Stimulated activated CD4-positive, alpha-beta T cell treated with anti-CD3 and anti-CD28 coated beads, Interleukin-12 subunit alpha, Interleukin-12 subunit beta, amount 100 ng/mL, for 48 hours (primary cell): ENCODE results near the gene DNAJB5.
"Not testable (repeated sequence)": the region's sequence is repeated elsewhere in the genome, so short reads cannot be mapped to it uniquely, and the experiment has no call there.

Experiments
- DNase-seq, 3 donors: peaks; one replicate each; pipeline ENCODE4 v3.0.0-alpha.2; 2020; ENCODE audit warnings: low read depth in 2 of 3, low spot score in 1 of 3

The DNAJB5 gene

DNA sequence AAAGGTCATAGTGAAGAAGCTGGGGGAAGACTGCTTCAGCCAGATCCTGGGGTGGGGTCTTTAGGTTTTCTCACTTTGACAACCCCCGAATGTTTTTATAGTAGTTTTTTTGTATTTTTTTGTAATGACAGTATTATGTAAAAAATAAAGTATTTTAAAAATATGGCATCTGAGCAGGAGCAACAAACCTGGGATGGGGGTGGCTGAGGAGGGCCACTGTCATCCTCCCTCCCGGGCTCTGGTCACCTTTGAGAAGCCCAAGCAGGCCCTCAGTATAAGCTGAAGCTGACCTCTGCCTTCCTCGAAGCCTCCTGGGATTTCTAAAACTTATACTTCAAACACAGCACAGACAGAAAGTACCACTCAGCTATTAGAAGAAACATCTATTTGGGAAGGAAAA is 8.7 kb downstream of the DNAJB5 start:
- no peak for DNase-seq

DNA sequence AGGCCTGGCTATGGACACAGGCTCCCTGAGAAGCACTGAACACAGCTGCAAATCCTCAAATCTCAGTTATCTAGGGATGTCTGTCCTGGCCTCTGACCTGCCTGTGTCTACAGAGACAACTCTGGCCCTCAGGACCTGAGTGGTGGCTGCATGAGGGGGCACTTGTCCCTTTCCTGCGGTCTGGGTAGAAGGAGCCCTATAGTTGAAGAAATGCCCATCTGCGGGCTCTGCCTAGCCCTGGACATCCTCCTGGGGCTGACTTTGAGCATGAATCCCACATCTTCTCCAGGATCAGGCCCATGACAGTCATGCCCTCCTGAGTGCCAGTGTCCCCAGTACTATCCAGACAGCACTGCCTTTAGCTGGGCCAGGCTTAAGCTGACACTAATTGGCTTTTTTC is 10.0 kb downstream of the DNAJB5 start:
- no peak for DNase-seq

- no peak for DNase-seq
These were observed 11.2 kb downstream of the DNAJB5 start for GRCh38 chr9:35000535-35001284.

DNA sequence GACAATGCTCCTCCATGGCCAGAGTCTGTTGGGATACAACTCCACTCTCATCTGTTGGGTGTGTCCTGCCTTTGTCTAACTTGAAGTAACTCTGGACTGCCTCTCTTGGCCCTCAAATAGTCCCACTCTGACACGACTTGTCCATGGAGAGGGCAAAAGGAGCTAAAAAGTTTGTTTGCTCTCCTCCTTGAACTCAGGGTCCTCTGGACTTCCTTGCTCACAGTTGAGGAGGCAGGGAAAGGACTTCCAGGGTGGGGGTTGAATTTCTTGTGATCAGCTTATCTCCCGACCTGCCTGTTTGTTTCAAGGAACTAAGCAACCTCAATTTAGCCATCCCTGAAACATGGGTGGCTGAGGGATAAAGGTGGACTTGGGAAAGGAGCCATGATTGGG is 11.7 kb downstream of the DNAJB5 start:
- no peak for DNase-seq

- no peak for DNase-seq
These were observed 12.4 kb downstream of the DNAJB5 start for GRCh38 chr9:35001803-35002502.

GRCh38 chr9:35002623-35003022 is 13.1 kb downstream of the DNAJB5 start:
- no peak for DNase-seq

GRCh38 chr9:35004299-35004698 is 14.8 kb downstream of the DNAJB5 start:
- not testable (repeated sequence) for DNase-seq

DNA sequence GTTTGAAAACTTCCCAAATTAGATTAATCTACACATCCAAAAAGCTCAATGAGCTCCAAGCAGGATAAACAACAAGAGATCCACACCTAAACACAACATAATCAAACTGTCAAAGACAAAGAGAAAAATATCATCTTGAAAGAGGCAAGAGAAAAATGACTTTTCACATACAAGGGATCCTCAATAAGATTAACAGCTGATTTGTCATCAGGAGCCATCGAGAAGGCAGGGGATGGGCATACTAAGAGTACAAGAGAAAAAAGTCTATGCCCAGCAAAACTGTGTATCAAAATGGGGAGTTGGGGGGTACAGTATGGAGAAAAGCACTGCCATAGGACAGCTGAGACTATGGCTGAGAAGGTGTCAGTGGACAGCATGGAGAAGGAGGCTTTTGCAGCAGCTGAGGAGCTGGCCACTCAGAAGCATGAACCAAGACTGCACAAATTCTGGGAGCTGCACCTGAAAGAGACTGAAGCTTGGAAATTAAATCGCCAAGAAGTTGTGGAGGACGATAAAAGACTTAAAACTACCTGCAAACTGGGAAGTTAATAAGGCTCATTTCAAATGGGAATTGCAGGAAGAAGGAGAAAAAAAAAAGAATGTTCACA is 20.9 kb downstream of the DNAJB5 start:
- no peak for DNase-seq

DNA sequence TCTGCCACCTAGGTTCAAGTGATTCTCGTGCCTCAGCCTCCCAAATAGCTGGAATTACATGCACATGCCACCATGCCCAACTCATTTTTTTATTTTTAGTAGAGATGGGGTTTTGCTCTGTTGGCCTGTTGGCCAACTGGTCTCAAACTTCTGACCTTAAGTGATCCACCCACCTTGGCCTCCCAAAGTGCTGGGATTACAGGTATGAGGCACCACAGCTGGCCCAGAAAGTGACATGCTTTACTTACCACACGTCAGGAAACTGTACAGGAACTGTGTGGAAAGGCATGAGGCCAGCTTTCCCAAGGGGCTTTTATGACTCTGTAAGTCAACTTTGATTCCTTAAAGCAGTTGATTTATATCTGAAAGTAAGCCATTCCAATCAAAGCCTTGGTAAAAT is 25.0 kb downstream of the DNAJB5 start:
- no peak for DNase-seq

- DNase-seq = not testable (repeated sequence)
These were observed 33.9 kb downstream of the DNAJB5 start for GRCh38 chr9:35023443-35023842.

GRCh38 chr9:35026671-35027070 is 37.1 kb downstream of the DNAJB5 start:
- DNase-seq = no peak

DNA sequence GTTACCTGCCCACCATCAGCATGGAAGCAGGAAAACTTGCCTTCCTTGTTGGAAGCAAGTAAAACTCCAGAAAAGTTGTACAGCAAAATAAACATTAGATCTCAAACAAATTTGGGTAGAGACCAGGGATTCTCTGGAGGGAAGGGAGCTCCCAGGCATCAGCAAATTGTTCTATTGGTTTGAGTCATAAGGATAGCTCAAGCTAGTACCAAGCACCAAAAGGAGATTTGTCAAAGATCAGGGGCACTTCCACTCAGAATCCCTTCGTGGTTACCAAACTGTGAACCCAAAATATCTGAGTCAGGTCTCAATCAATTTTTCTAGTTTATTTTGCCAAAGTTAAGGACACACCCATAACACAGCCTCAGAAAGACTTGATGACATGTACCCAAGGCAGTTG is 37.8 kb downstream of the DNAJB5 start:
- DNase-seq = no peak

DNA sequence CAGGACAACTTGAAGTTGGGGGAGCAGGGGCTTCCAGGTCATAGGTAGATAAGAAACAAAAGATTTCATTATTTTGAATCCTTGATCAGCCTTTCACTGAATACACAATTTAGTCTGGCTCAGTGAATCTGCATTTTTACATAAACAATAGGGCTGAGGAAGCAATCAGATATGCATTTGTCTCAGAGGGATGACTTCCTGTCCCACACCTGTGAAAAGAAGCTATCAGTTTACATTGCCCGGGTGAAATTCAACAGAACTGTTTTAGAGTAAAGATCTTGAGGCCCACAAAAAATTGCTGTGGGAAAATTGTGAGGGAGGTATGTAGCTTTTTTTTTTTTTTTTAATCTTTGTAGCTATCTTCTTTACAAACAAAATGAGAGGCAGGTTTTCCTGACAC is 38.3 kb downstream of the DNAJB5 start:
- DNase-seq = no peak

- DNase-seq = no peak
These were observed 38.8 kb downstream of the DNAJB5 start for GRCh38 chr9:35028341-35028740.

- no peak for DNase-seq
These were observed 39.7 kb downstream of the DNAJB5 start for GRCh38 chr9:35029241-35029640.

GRCh38 chr9:35029852-35030251 is 40.3 kb downstream of the DNAJB5 start:
- DNase-seq = no peak

DNA sequence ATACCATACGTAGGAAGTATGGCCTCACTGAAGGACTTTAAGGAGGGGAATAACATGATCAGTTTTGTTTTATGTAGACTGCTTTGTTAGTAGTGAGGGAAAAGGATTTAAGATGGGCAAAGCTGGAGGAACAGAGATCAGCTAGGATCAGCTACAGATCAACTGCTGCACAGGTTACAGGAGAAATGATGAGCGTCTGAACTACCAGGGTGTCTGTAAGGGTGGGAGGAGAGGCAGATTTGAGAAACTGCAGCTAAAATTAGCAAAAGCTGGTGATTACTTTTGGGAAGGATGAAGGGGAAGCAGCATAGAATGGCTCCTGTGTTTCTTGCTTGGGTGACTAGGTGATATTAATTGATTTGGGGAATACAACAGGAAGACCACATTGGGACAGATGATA is 43.6 kb downstream of the DNAJB5 start:
- no peak for DNase-seq

GRCh38 chr9:35035851-35036701 is 46.5 kb downstream of the DNAJB5 start:
- peak; percentile 14 to 49 (median 21) for DNase-seq

GRCh38 chr9:35042081-35042604 is 52.6 kb downstream of the DNAJB5 start:
- DNase-seq = no peak

DNA sequence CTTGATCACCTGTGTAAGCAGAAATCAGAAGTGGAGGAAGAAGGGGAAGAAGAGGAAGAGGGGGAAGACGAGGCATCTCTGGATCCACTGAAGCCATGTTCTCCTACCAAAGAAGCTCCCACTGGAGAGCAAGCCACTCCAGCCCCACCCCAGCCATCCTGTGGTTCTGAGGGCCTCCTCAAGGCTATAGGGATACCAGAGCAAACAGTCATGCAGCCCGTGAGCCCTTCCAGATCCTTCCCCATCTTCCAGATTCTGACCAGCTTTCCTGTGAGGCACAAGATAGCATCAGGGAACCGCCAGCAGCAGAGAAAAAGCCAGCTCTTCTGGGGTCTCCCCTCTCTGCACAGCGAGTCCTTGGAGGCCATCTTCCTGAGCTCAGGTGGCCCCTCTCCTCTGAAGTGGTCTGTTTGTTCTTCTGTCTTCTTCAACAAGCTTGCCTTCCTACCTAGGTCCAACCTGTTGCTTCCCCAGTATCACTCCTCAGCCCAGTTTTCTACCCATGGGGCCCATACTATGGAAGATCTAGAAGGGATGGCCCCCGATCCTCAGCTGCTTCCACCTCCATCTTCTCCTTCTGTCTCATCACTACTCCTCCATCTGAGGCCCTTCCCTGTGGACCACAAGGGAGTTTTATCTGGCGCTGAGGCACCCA is 53.5 kb downstream of the DNAJB5 start:
- no peak for DNase-seq

DNA sequence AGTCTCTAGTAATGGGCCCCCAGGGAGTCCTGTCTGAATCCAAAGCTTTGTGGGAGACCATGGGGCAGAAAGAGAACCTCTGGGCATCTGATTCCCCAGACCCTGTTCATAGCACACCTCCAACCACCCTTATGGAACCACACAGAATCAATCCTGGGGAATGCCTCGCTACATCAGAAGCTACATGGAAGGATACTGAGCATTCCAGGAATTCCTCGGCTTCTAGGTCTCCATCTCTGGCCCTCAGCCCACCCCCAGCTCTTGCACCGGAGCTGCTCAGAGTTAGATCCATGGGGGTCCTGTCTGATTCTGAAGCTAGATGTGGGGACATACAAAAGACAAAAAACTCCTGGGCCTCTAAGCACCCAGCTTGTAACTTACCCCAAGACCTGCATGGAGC is 54.5 kb downstream of the DNAJB5 start:
- no peak for DNase-seq
